GM23338 (cell line): Measurements from ENCODE around the gene SNCA. TPM values are rescaled to one million over a fixed set of nuclear protein-coding genes. Genes with fewer than 3 reads are reported as not detected.

ENCODE experiments used
- ATAC-seq: fragments of 200-7000 bp; cut with Tn5 transposase; 3 replicates; pipeline ENCODE4 v1.9.1; 2020
- DNase-seq: peaks from one replicate; pipeline ENCODE4 v3.0.0-alpha.2; 2015; ENCODE audit warnings: low spot score
- H2AFZ ChIP-seq: fragments of 200-600 bp; sonication (generic); 2 replicates; pipeline ENCODE4 v1.8.0; 2016; ENCODE audit warnings: antibody characterized with exemption, mild to moderate bottlenecking, moderate library complexity
- H3F3A ChIP-seq: fragments of 200-600 bp; sonication (generic); replicated peaks from 2 replicates; pipeline ENCODE4 v1.8.0; 2017; ENCODE audit warnings: antibody characterized with exemption, mixed run types, low read depth
- H3K27ac ChIP-seq: fragments of 200-600 bp; sonication (generic); 2 replicates; pipeline ENCODE4 v1.6.1; 2016; ENCODE audit warnings: low read depth
- H3K27me3 ChIP-seq: fragments of 200-600 bp; sonication (generic); 2 replicates; pipeline ENCODE4 v1.8.0; 2016; ENCODE audit warnings: mild to moderate bottlenecking, mixed run types, moderate library complexity; ENCODE audit not compliant: insufficient read depth
- H3K36me3 ChIP-seq: fragments of 200-600 bp; sonication (generic); 2 replicates; pipeline ENCODE4 v1.8.0; 2016; ENCODE audit warnings: mild to moderate bottlenecking; ENCODE audit not compliant: insufficient read depth
- H3K4me1 ChIP-seq: fragments of 200-600 bp; sonication (generic); 2 replicates; pipeline ENCODE4 v1.8.0; 2016; ENCODE audit warnings: mild to moderate bottlenecking, moderate library complexity; ENCODE audit not compliant: insufficient read depth
- H3K4me2 ChIP-seq: fragments of 200-600 bp; sonication (generic); 2 replicates; pipeline ENCODE4 v1.7.1; 2017; ENCODE audit warnings: mixed run types
- H3K4me3 ChIP-seq: fragments of 200-600 bp; sonication (generic); 2 replicates; pipeline ENCODE4 v1.6.1; 2016; ENCODE audit warnings: mixed run types
- H3K79me2 ChIP-seq: fragments of 200-600 bp; sonication (generic); replicated peaks from 2 replicates; pipeline ENCODE4 v1.8.0; 2017; ENCODE audit warnings: mild to moderate bottlenecking; ENCODE audit not compliant: insufficient read depth
- H3K9me2 ChIP-seq: fragments of 200-600 bp; sonication (generic); 2 replicates; pipeline ENCODE4 v1.8.0; 2017; ENCODE audit not compliant: insufficient read depth
- H4K20me1 ChIP-seq: fragments of 200-600 bp; sonication (generic); replicated peaks from 2 replicates; pipeline ENCODE4 v1.8.0; 2017; ENCODE audit warnings: mild to moderate bottlenecking; ENCODE audit not compliant: insufficient read depth
- H3K27ac Mint-ChIP-seq: 2 replicates; pipeline ENCODE4 v1.8.0; 2020; ENCODE audit warnings: inconsistent platforms, mild to moderate bottlenecking, moderate library complexity, mixed read lengths
- H3K27me3 Mint-ChIP-seq: 3 replicates; pipeline ENCODE4 v1.8.0; 2022; ENCODE audit warnings: low read depth, mild to moderate bottlenecking, moderate library complexity, mixed read lengths, inconsistent platforms; ENCODE audit not compliant: insufficient read depth, poor library complexity
- H3K36me3 Mint-ChIP-seq: 3 replicates; pipeline ENCODE4 v1.8.0; 2021; ENCODE audit warnings: low read depth, mild to moderate bottlenecking, inconsistent platforms, moderate library complexity, mixed read lengths
- H3K4me1 Mint-ChIP-seq: 3 replicates; pipeline ENCODE4 v1.8.0; 2020; ENCODE audit warnings: mild to moderate bottlenecking, inconsistent platforms, mixed read lengths
- H3K4me3 Mint-ChIP-seq: 3 replicates; pipeline ENCODE4 v1.8.0; 2021; ENCODE audit warnings: moderate library complexity, mild to moderate bottlenecking, inconsistent platforms, mixed read lengths
- H3K9me3 Mint-ChIP-seq: 3 replicates; pipeline ENCODE4 v1.8.0; 2020; ENCODE audit warnings: moderate library complexity, mild to moderate bottlenecking, inconsistent platforms, mixed read lengths
- CREB1 ChIP-seq: fragments of 250-450 bp; sonication (Bioruptor Pico); IDR thresholded peaks from 2 replicates; pipeline ENCODE4 v1.5.0; 2020; ENCODE audit warnings: low read depth, mild to moderate bottlenecking, moderate library complexity
- CTCF ChIP-seq, 2 experiments: fragments of 200-600 bp in 1 of 2; sonication (generic) in 1 of 2; conservative IDR thresholded peaks; 2 replicates each; pipeline versions ENCODE4 v1.5.1 to v1.6.1; 2016 to 2017; ENCODE audit warnings: antibody characterized with exemption in 2 of 2, low read depth in 2 of 2, mild to moderate bottlenecking in 2 of 2, moderate library complexity in 1 of 2
- ETS1 ChIP-seq: IDR thresholded peaks from 2 replicates; pipeline ENCODE4 v1.6.1; 2016; ENCODE audit warnings: antibody characterized with exemption
- EZH2 ChIP-seq: fragments of 200-600 bp; sonication (generic); IDR thresholded peaks from one replicate; pipeline ENCODE4 v1.8.0; 2017; ENCODE audit warnings: antibody characterized with exemption, mild to moderate bottlenecking, low read depth; ENCODE audit not compliant: unreplicated experiment
- EZH2phosphoT487 ChIP-seq: fragments of 200-600 bp; sonication (generic); IDR thresholded peaks from one replicate; pipeline ENCODE4 v1.8.1; 2018; ENCODE audit warnings: antibody characterized with exemption; ENCODE audit not compliant: unreplicated experiment
- JUNB ChIP-seq: IDR thresholded peaks from one replicate; pipeline ENCODE4 v1.6.1; 2016; ENCODE audit warnings: antibody characterized with exemption; ENCODE audit not compliant: unreplicated experiment
- NANOG ChIP-seq: IDR thresholded peaks from 2 replicates; pipeline ENCODE4 v1.6.1; 2016; ENCODE audit warnings: antibody characterized with exemption, borderline replicate concordance
- POLR2AphosphoS5 ChIP-seq: IDR thresholded peaks from 2 replicates; pipeline ENCODE4 v1.6.1; 2016; ENCODE audit warnings: antibody characterized with exemption, low read depth
- REST ChIP-seq: IDR thresholded peaks from one replicate; pipeline ENCODE4 v1.6.1; 2018; ENCODE audit warnings: antibody characterized with exemption; ENCODE audit not compliant: unreplicated experiment
- STAT1 ChIP-seq: IDR thresholded peaks from one replicate; pipeline ENCODE4 v1.6.1; 2016; ENCODE audit warnings: antibody characterized with exemption; ENCODE audit not compliant: unreplicated experiment
- ZNF114 ChIP-seq: fragments of 250-450 bp; sonication (Bioruptor Pico); IDR thresholded peaks from 2 replicates; pipeline ENCODE4 v1.5.0; 2020; ENCODE audit warnings: mild to moderate bottlenecking, moderate library complexity
- ZNF331 ChIP-seq: fragments of 250-450 bp; sonication (Bioruptor Pico); IDR thresholded peaks from 2 replicates; pipeline ENCODE4 v1.5.0; 2020; ENCODE audit warnings: low read depth, mild to moderate bottlenecking, moderate library complexity
- polyA plus RNA-seq: library from polyadenylated mRNA; unstranded; fragments of >200 nt; fragmentation: Nextera tagmentation; extraction: Ambion mirVana; gene quantifications from 2 replicates; pipeline ENCODE4 v1.2.1, GENCODE V29; 2016
- total RNA-seq: library from RNA; depleted of rRNA; stranded (reverse); fragments of >200 nt; shearing (Covaris generic); gene quantifications from 2 replicates; pipeline ENCODE4 v1.2.3, GENCODE V29; 2014

The SNCA gene
- total and polyA plus RNA-seq, 2 experiments from 2014 or later, result 15.6 to 31.1 TPM

DNA sequence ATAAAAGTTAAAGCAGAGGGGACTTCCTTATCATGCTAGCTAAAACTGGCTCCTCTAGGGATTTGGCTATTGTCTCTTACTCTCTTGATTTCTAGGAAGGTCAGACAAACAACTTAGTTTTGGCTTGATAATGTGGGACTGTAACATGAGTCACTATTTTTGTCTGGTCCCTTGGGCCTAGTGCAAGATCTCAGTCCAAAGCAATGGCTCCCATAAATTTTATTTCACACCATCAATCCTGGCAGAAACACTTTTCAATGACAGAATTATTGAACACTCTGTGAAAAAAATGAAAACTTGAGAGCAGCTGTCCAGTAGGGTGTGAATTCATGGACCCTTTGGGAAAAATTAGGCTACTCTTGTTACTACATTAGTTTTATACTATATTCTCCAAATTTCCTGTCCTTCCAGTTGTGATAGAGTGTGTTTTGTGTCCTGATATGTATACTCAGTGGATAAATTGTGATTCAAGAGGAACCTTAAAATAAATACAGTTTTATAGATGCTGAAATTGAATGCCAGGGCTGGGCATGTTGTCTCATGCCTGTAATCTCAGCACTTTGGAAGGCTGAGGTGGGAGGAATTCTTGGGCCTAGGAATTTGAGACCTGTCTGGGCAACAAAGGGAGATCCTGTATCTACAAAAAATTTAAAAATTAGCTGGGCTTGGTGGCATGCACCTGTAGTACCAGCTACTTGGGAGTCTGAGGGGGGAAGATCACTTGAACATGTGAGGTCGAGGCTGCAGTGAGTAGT, 10.8 kb upstream of the SNCA start:
- Histone ChIP-seq H3K4me3 (no peak overlapping the region), H2AFZ (no peak overlapping the region), H4K20me1 (no peaks in the 10 kb centered on the region), H3K36me3 (no peaks in the 10 kb centered on the region), H3K27ac (no peak overlapping the region), H3K27me3 (no peaks in the 10 kb centered on the region), H3K9me2 (no peaks in the 10 kb centered on the region; the same call in 1 of the 2 replicates), H3K4me2 (no peak overlapping the region), H3F3A (no peaks in the 10 kb centered on the region), H3K79me2 (no peaks in the 10 kb centered on the region), H3K4me1 (no peaks in the 10 kb centered on the region)
- DNase-seq, result no peak
- no peak for ATAC-seq
- no peak overlapping the region for H3K27ac Mint-ChIP-seq
- no peaks in the 10 kb centered on the region for H3K4me1 Mint-ChIP-seq
- no peak overlapping the region for H3K4me3 Mint-ChIP-seq
- TF ChIP-seq CREB1 (CRISPR knock-in tag) (no peak), ZNF114 (CRISPR knock-in tag) (no peak), EZH2phosphoT487 (no peak), JUNB (no peak), STAT1 (no peak), ETS1 (no peak), REST (no peak)
- H3K27me3 Mint-ChIP-seq, result no peaks in the 10 kb centered on the region
- H3K9me3 Mint-ChIP-seq, result peaks cover 26% of the 10 kb centered on the region
- H3K36me3 Mint-ChIP-seq, result peaks cover 20% of the 10 kb centered on the region

GRCh38 chr4:89839558-89839957, 2.6 kb upstream of the SNCA start:
- H3K27ac Mint-ChIP-seq, result no peak overlapping the region
- H2AFZ ChIP-seq, result no peak overlapping the region
- no peak for DNase-seq
- H3K4me2 ChIP-seq, result no peak overlapping the region
- H3K27ac ChIP-seq, result no peak overlapping the region
- peaks cover 19% of the 10 kb centered on the region for H3K27me3 Mint-ChIP-seq
- no peak overlapping the region for H3K4me3 ChIP-seq
- H3K4me1 Mint-ChIP-seq, result peaks cover 16% of the 10 kb centered on the region
- no peaks in the 10 kb centered on the region for H3K36me3 Mint-ChIP-seq
- H3K36me3 ChIP-seq, result no peaks in the 10 kb centered on the region
- 0 out of 2 replicates have a peak, but pooled peaks cover 3% of the 10 kb centered on the region for H4K20me1 ChIP-seq
- H3K4me1 ChIP-seq, result peaks cover 17% of the 10 kb centered on the region
- no peak for ATAC-seq
- peaks cover 15% of the 10 kb centered on the region for H3K27me3 ChIP-seq
- H3K4me3 Mint-ChIP-seq, result no peak overlapping the region
- no peaks in the 10 kb centered on the region for H3K9me3 Mint-ChIP-seq
- no peaks in the 10 kb centered on the region; the same call in 1 of the 2 replicates for H3K79me2 ChIP-seq
- H3F3A ChIP-seq, result no peaks in the 10 kb centered on the region
- no peaks in the 10 kb centered on the region for H3K9me2 ChIP-seq
- TF ChIP-seq STAT1 (no peak), EZH2phosphoT487 (no peak), CTCF (conservative IDR thresholded peaks at IDR 0.05; ENCODE audit: low read depth in 2 of 2) (no peak), ZNF331 (CRISPR knock-in tag) (no peak), CREB1 (CRISPR knock-in tag) (no peak), POLR2AphosphoS5 (no peak), JUNB (no peak), NANOG (no peak), EZH2 (no peak)
